GM12878 (cell line): ENCODE results near the gene FAM9C. TPM values are rescaled to one million over a fixed set of nuclear protein-coding genes. Genes with fewer than 3 reads are reported as not detected.

ENCODE experiments used
- ATAC-seq: fragments of 200-7000 bp; cut with Tn5 transposase; 3 replicates; pipeline ENCODE4 v1.9.1; 2020; ENCODE audit warnings: mild to moderate bottlenecking, moderate library complexity
- BruUV-seq: library from RNA; stranded (reverse); fragments of 400-500 nt; replicated peaks from 2 replicates; lab custom pipeline; 2021; lab: Mats Ljungman, UMichigan
- CTCF ChIA-PET: fragments of 300-600 bp; sonication (Branson Sonifier 250); formaldehyde crosslinking; extraction: SDS; loops from one replicate; lab custom pipeline; 2021; ENCODE audit warnings: inconsistent platforms; lab: Yijun Ruan, JAX
- POLR2A ChIA-PET: fragments of 350-600 bp; formaldehyde crosslinking; extraction: SDS; loops from one replicate; lab custom pipeline; 2021; ENCODE audit warnings: inconsistent platforms; lab: Charles Lee
- RAD21 ChIA-PET: fragments of 300-600 bp; sonication (Branson Sonifier 250); formaldehyde crosslinking; loops from one replicate; lab custom pipeline; 2023; ENCODE audit warnings: antibody characterized with exemption; ENCODE audit not compliant: unreplicated experiment; lab: Charles Lee
- SMC1A ChIA-PET: fragments of 300-600 bp; sonication (Branson Sonifier 250); formaldehyde crosslinking; loops from one replicate; lab custom pipeline; 2023; ENCODE audit not compliant: unreplicated experiment, uncharacterized antibody; lab: Charles Lee
- DNase-seq: peaks from one replicate; pipeline ENCODE4 v3.0.0-alpha.2; 2011; ENCODE audit warnings: low read depth, low spot score
- FAIRE-seq: peaks from 3 replicates; lab custom pipeline; 2011; peaks lifted over from hg19 to GRCh38; lab: Jason Lieb, UNC
- H2AFZ ChIP-seq: 2 replicates; pipeline ENCODE4 v1.6.0; 2011; ENCODE audit warnings: low read depth, low read length, control low read depth; ENCODE audit not compliant: control insufficient read depth
- H3K27ac ChIP-seq: 2 replicates; pipeline ENCODE4 v1.5.1; 2011; ENCODE audit warnings: control low read depth; ENCODE audit not compliant: control insufficient read depth, insufficient read depth
- H3K27me3 ChIP-seq, 2 experiments: replicated peaks in 1 of 2; 2 replicates each; pipeline versions ENCODE4 v1.6.0 to v1.6.1; 2011; ENCODE audit warnings: low read length in 1 of 2; ENCODE audit not compliant: control insufficient read depth in 2 of 2, insufficient read depth in 2 of 2
- H3K36me3 ChIP-seq, 2 experiments: 2 replicates each; pipeline ENCODE4 v1.5.1; 2011; ENCODE audit warnings: low read length in 1 of 2; ENCODE audit not compliant: control insufficient read depth in 2 of 2, insufficient read depth in 2 of 2
- H3K4me1 ChIP-seq: 2 replicates; pipeline ENCODE4 v1.6.1; 2011; ENCODE audit warnings: mild to moderate bottlenecking, low read length, moderate library complexity, mixed read lengths; ENCODE audit not compliant: control insufficient read depth, insufficient read depth
- H3K4me2 ChIP-seq: 2 replicates; pipeline ENCODE4 v1.6.0; 2011; ENCODE audit warnings: control low read depth; ENCODE audit not compliant: control insufficient read depth, insufficient read depth
- H3K4me3 ChIP-seq: fragments of 200-600 bp; sonication (generic); 2 replicates; pipeline ENCODE4 v1.5.1; 2016
- H3K79me2 ChIP-seq: 2 replicates; pipeline ENCODE4 v1.6.0; 2011; ENCODE audit warnings: low read length; ENCODE audit not compliant: control insufficient read depth, insufficient read depth
- H3K9ac ChIP-seq: 2 replicates; pipeline ENCODE4 v1.8.0; 2011; ENCODE audit warnings: low read length, control low read depth, mixed read lengths; ENCODE audit not compliant: control insufficient read depth, insufficient read depth
- H3K9me3 ChIP-seq: replicated peaks from 3 replicates; pipeline ENCODE4 v1.5.1; 2011; ENCODE audit warnings: mild to moderate bottlenecking, low read length; ENCODE audit not compliant: control insufficient read depth, insufficient read depth
- H4K20me1 ChIP-seq: 2 replicates; pipeline ENCODE4 v1.6.0; 2011; ENCODE audit not compliant: control insufficient read depth, insufficient read depth
- BHLHE40 ChIP-seq, 2 experiments: fragments of 450-650 bp in 1 of 2; IDR thresholded peaks; 2 replicates each; pipeline ENCODE4 v1.6.1; 2011 to 2017; ENCODE audit warnings: low read depth in 2 of 2, borderline replicate concordance in 1 of 2, improper control_type of control experiment in 1 of 2, low read length in 1 of 2, mild to moderate bottlenecking in 1 of 2
- CEBPZ ChIP-seq: fragments of 150-350 bp; IDR thresholded peaks from 2 replicates; pipeline ENCODE4 v1.6.1; 2016; ENCODE audit warnings: low read depth, low read length
- CREM ChIP-seq: IDR thresholded peaks from 2 replicates; pipeline ENCODE4 v1.6.1; 2014; ENCODE audit warnings: antibody characterized with exemption, low read depth
- CTCF ChIP-seq, 3 experiments: IDR thresholded peaks in 2 of 3; conservative IDR thresholded peaks in 1 of 3; 2 replicates each; pipeline ENCODE4 v1.5.1; 2011; ENCODE audit warnings: low read depth in 3 of 3, low read length in 3 of 3, mild to moderate bottlenecking in 3 of 3, control low read depth in 2 of 3, moderate library complexity in 2 of 3, inconsistent platforms in 1 of 3, mixed read lengths in 1 of 3; ENCODE audit not compliant: control insufficient read depth in 2 of 3, insufficient read depth in 1 of 3; ENCODE audit errors: extremely low read depth in 1 of 3
- ETV6 ChIP-seq, 2 experiments: fragments of 450-650 bp in 1 of 2; IDR thresholded peaks in 1 of 2; conservative IDR thresholded peaks in 1 of 2; 2 replicates each; pipeline ENCODE4 v1.6.1; 2014; ENCODE audit warnings: antibody characterized with exemption in 1 of 2, borderline replicate concordance in 1 of 2, low read depth in 1 of 2, mild to moderate bottlenecking in 1 of 2, moderate library complexity in 1 of 2
- HSF1 ChIP-seq: fragments of 150-350 bp; IDR thresholded peaks from 2 replicates; pipeline ENCODE4 v1.6.1; 2014; ENCODE audit warnings: mild to moderate bottlenecking, low read depth, low read length
- IKZF1 ChIP-seq: fragments of 450-650 bp; conservative IDR thresholded peaks from 2 replicates; pipeline ENCODE4 v1.6.1; 2017; ENCODE audit warnings: antibody characterized with exemption, mild to moderate bottlenecking
- IRF4 ChIP-seq: IDR thresholded peaks from 2 replicates; pipeline ENCODE4 v1.6.1; 2011; ENCODE audit warnings: low read depth, low read length
- MYB ChIP-seq: fragments of 150-350 bp; IDR thresholded peaks from 2 replicates; pipeline ENCODE4 v1.6.1; 2014; ENCODE audit warnings: mild to moderate bottlenecking, low read depth, low read length, borderline replicate concordance
- SKIL ChIP-seq: fragments of 450-650 bp; IDR thresholded peaks from 2 replicates; pipeline ENCODE4 v1.6.1; 2017; ENCODE audit warnings: mild to moderate bottlenecking, low read depth, inconsistent platforms; ENCODE audit not compliant: poor library complexity, severe bottlenecking
- WGBS: methylation state at CpG from one replicate; pipeline ENCODE4 v1.1.6; 2016; ENCODE audit warnings: low lambda C conversion rate; ENCODE audit not compliant: insufficient replicate concordance, insufficient coverage; ENCODE audit errors: missing lambda C conversion rate; 5-methylcytosine and 5-hydroxymethylcytosine counted together
- in situ Hi-C: fragments of 300-500 bp; cut with MboI; formaldehyde crosslinking; loops from 9 replicates; pipeline ENCODE4 v1.14.3; 2018; ENCODE audit warnings: mixed read lengths
- intact Hi-C: fragments of 100-400 bp; cut with micrococcal nuclease; formaldehyde crosslinking; loops from one replicate; pipeline ENCODE4 v1.14.2; 2022; ENCODE audit not compliant: unreplicated experiment
- polyA plus RNA-seq, 11 experiments: library from polyadenylated mRNA; depleted of rRNA in 4 of 11; unstranded in 6 of 11; stranded (reverse) in 5 of 11; fragments of >200 nt; fragmentation: Nextera tagmentation in 4 of 11; fragmentation: Illumina TruSeq in 1 of 11; extraction: Ambion mirVana in 4 of 11; extraction: Trizol in 1 of 11; gene quantifications; 1 replicate in 1 of 11; 2 replicates in 10 of 11; pipeline versions ENCODE4 v1.2.1 to v1.2.3, GENCODE V29; 2011 to 2016; ENCODE audit warnings: inconsistent platforms in 2 of 11, missing spikeins in 2 of 11, low read depth in 1 of 11
- total RNA-seq, 4 experiments: library from RNA; depleted of rRNA in 3 of 4; stranded (reverse); fragments of >200 nt in 3 of 4; fragmentation: Illumina TruSeq in 1 of 4; extraction: Trizol in 1 of 4; gene quantifications; 2 replicates each; pipeline versions ENCODE4 v1.2.1 to v1.2.3, GENCODE V29; 2013 to 2021

Gene FAM9C
- total and polyA plus RNA-seq, 10 of the 15 experiments (the other 5 are each of a cell fraction or from before 2014, with no cell fraction given), result 0.01 to 0.03 TPM; not detected in 8

GRCh38 chrX:13074297-13075262 is 30.2 kb upstream of the FAM9C start:
- Histone ChIP-seq H3K4me2 (peak overlapping the region; percentile 9; the same call in 1 of the 2 replicates), H3K4me1 (peaks cover 56% of the 10 kb centered on the region), H3K27ac (peak overlapping the region; percentile 81), H3K27me3 (no peaks in the 10 kb centered on the region), H2AFZ (peak overlapping the region; percentile 1; the same call in 1 of the 2 replicates), H3K4me3 (no peak overlapping the region), H3K9me3 (peaks cover 8% of the 10 kb centered on the region), H4K20me1 (no peaks in the 10 kb centered on the region), H3K36me3 (no peaks in the 10 kb centered on the region), H3K79me2 (no peaks in the 10 kb centered on the region; the same call in 1 of the 2 replicates), H3K9ac (peak overlapping the region; percentile 27)
- ChIA-PET CTCF (interaction anchor here (0.6 to 3.3 kb wide), 19 partner anchors 10 to 413 kb away, joined by 3 to 17 read pairs (median 4); no protein-coding TSS in a partner anchor), POLR2A (interaction anchor here (0.8 to 5.3 kb wide), 10 partner anchors 9 to 124 kb away, joined by 3 to 60 read pairs (median 4); no protein-coding TSS in a partner anchor), SMC1A (interaction anchor here (0.6 to 27.7 kb wide), 22 partner anchors 7 to 413 kb away, joined by 3 to 847 read pairs (median 5); no protein-coding TSS in a partner anchor), RAD21 (interaction anchor here (0.8 to 23.1 kb wide), 19 partner anchors 8 to 414 kb away, joined by 3 to 689 read pairs (median 5); partner anchors contain the start of gene TMSB4X)
- ATAC-seq, result peak; percentile 84
- peak; percentile 94 for FAIRE-seq
- peak; percentile 84 for DNase-seq
- in situ Hi-C loops, result no loop called here
- 6% methylated on average over 9 of the region's 9 CpGs for WGBS
- intact Hi-C loops, result loop anchor here (1.0 to 2.0 kb wide), 2 partner anchors 23 to 46 kb away; no protein-coding TSS in a partner anchor
- BruUV-seq, result TSS peak; percentile 90
- no peak for TF ChIP-seq MYB
- TF ChIP-seq CEBPZ, result no peak
- peak; percentile 35 for TF ChIP-seq SKIL
- TF ChIP-seq BHLHE40 (IDR thresholded peaks at IDR 0.05; ENCODE audit: borderline replicate concordance in 1 of 2, low read depth in 2 of 2, low read length in 1 of 2), result peak; percentile 44 to 57; a peak in 2 of 4 replicates
- peak; percentile 95 for TF ChIP-seq IKZF1
- 0 out of 2 replicates have a peak, but pooled peaks have one; percentile 21 for TF ChIP-seq IRF4
- TF ChIP-seq CTCF (IDR thresholded peaks at IDR 0.05 in 2 of 3, conservative IDR thresholded peaks at IDR 0.05 in 1 of 3; ENCODE audit: control insufficient read depth in 2 of 3, extremely low read depth in 1 of 3, insufficient read depth in 1 of 3, low read depth in 3 of 3, low read length in 3 of 3), result no peak
- TF ChIP-seq ETV6 (conservative IDR thresholded peaks at IDR 0.05 in 1 of 2, IDR thresholded peaks at IDR 0.05 in 1 of 2; ENCODE audit: borderline replicate concordance in 1 of 2, low read depth in 1 of 2), result peak in 1 of 2 experiments; percentile 80; a peak in 2 of 4 replicates
- TF ChIP-seq CREM, result no peak
- no peak for TF ChIP-seq HSF1
